HG02973 (cell line): Measurements from ENCODE around the gene PITPNC1.
"Not testable (repeated sequence)": the region's sequence is repeated elsewhere in the genome, so short reads cannot be mapped to it uniquely, and the experiment has no call there.

Experiments used
- ATAC-seq: cut with Tn5 transposase; IDR thresholded peaks from one replicate; pipeline ENCODE4 v1.9.1; 2021; ENCODE audit warnings: moderate library complexity; ENCODE audit not compliant: unreplicated experiment

Gene PITPNC1

GRCh38 chr17:67503739-67504138 lies 126.7 kb downstream of the PITPNC1 start:
- no peak for ATAC-seq

GRCh38 chr17:67504182-67504581 lies 127.1 kb downstream of the PITPNC1 start:
- ATAC-seq: no peak

- no peak for ATAC-seq
Observed at GRCh38 chr17:67506966-67507365, 129.9 kb downstream of the PITPNC1 start.

GRCh38 chr17:67509390-67510287 lies 132.6 kb downstream of the PITPNC1 start:
- ATAC-seq: no peak

- ATAC-seq: no peak
Observed at GRCh38 chr17:67511012-67511411, 133.9 kb downstream of the PITPNC1 start.

GRCh38 chr17:67511804-67512203 lies 134.7 kb downstream of the PITPNC1 start:
- ATAC-seq: no peak

- peak; percentile 79 for ATAC-seq
Observed at GRCh38 chr17:67514998-67515397, 137.9 kb downstream of the PITPNC1 start.

- no peak for ATAC-seq
Observed at GRCh38 chr17:67515490-67516083, 138.5 kb downstream of the PITPNC1 start.

- ATAC-seq: not testable (repeated sequence)
Observed at GRCh38 chr17:67516571-67516970, 139.5 kb downstream of the PITPNC1 start.

- ATAC-seq: no peak
Observed at GRCh38 chr17:67517325-67517724, 140.2 kb downstream of the PITPNC1 start.

GRCh38 chr17:67518876-67519275 lies 141.8 kb downstream of the PITPNC1 start:
- no peak for ATAC-seq

GRCh38 chr17:67519801-67520251 lies 142.7 kb downstream of the PITPNC1 start:
- no peak for ATAC-seq

- no peak for ATAC-seq
Observed at GRCh38 chr17:67520252-67520906, 143.3 kb downstream of the PITPNC1 start.

GRCh38 chr17:67520916-67521774 lies 144.1 kb downstream of the PITPNC1 start:
- ATAC-seq: no peak

GRCh38 chr17:67521775-67522069 lies 144.6 kb downstream of the PITPNC1 start:
- no peak for ATAC-seq

- no peak for ATAC-seq
Observed at GRCh38 chr17:67523101-67523500, 146.0 kb downstream of the PITPNC1 start.

GRCh38 chr17:67525239-67526135 lies 148.4 kb downstream of the PITPNC1 start:
- ATAC-seq: no peak

GRCh38 chr17:67526700-67527099 lies 149.6 kb downstream of the PITPNC1 start:
- no peak for ATAC-seq

GRCh38 chr17:67528751-67529436 lies 151.8 kb downstream of the PITPNC1 start:
- ATAC-seq: no peak
